Measurements from ENCODE around the gene ZBTB2. TPM values are rescaled to one million over a fixed set of nuclear protein-coding genes. Genes with fewer than 3 reads are reported as not detected.

The ZBTB2 gene
- total RNA-seq, 1 donor from 2014 or later: 16.1 TPM

Other genes with a start within 250 kb of the ZBTB2 start
- gene AKAP12, start 151.6 kb downstream of the ZBTB2 start, total RNA-seq: 736 to 747 TPM (median 737 TPM) in 3 replicates
- gene RMND1, start 60.6 kb upstream of the ZBTB2 start, total RNA-seq: 22.7 to 24.5 TPM (median 23.4 TPM) in 3 replicates
- gene CCDC170, start 102.5 kb upstream of the ZBTB2 start, total RNA-seq: 2.5 to 3.2 TPM (median 3.0 TPM) in 3 replicates